Osteoblast (primary cell): Measurements from ENCODE around the gene KIF26B. TPM values are rescaled to one million over a fixed set of nuclear protein-coding genes. Genes with fewer than 3 reads are reported as not detected.
A peak's percentile ranks its signal among the peaks of the same experiment; 100 is the strongest.

Source experiments
- DNase-seq: peaks from one replicate; pipeline ENCODE4 v3.0.0; 2011; ENCODE audit warnings: low spot score, mixed read lengths; ENCODE audit not compliant: insufficient read length; ENCODE audit errors: missing footprints
- H2AFZ ChIP-seq: 2 replicates; pipeline ENCODE4 v1.6.0; 2011; ENCODE audit warnings: mild to moderate bottlenecking, low read length
- H3K27ac ChIP-seq: 2 replicates; pipeline ENCODE4 v1.5.1; 2011; ENCODE audit warnings: mild to moderate bottlenecking, low read depth, low read length, moderate library complexity
- H3K27me3 ChIP-seq: 2 replicates; pipeline ENCODE4 v1.6.0; 2012; ENCODE audit warnings: mild to moderate bottlenecking, control low read depth, inconsistent platforms, low read length, moderate library complexity; ENCODE audit not compliant: insufficient read depth
- H3K36me3 ChIP-seq: 2 replicates; pipeline ENCODE4 v1.5.1; 2011; ENCODE audit warnings: mild to moderate bottlenecking, low read length, control low read depth, moderate library complexity; ENCODE audit not compliant: insufficient read depth
- H3K4me1 ChIP-seq: 2 replicates; pipeline ENCODE4 v1.5.1; 2011; ENCODE audit warnings: mild to moderate bottlenecking, low read length, control low read depth, moderate library complexity; ENCODE audit not compliant: insufficient read depth
- H3K4me2 ChIP-seq: 2 replicates; pipeline ENCODE4 v1.6.0; 2011; ENCODE audit warnings: mild to moderate bottlenecking, low read length; ENCODE audit not compliant: insufficient read depth
- H3K4me3 ChIP-seq: fragments of 200-600 bp; sonication (generic); 3 replicates; pipeline ENCODE4 v1.5.1; 2012; ENCODE audit warnings: mild to moderate bottlenecking, low read length, inconsistent platforms; ENCODE audit not compliant: insufficient read depth
- H3K79me2 ChIP-seq: 2 replicates; pipeline ENCODE4 v1.6.0; 2012; ENCODE audit warnings: mild to moderate bottlenecking, low read length, control low read depth, inconsistent platforms; ENCODE audit not compliant: insufficient read depth
- H3K9me3 ChIP-seq: 2 replicates; pipeline ENCODE4 v1.5.1; 2011; ENCODE audit warnings: low read depth, low read length, control low read depth
- H4K20me1 ChIP-seq: 2 replicates; pipeline ENCODE4 v1.6.0; 2012; ENCODE audit warnings: mild to moderate bottlenecking, low read length, control low read depth; ENCODE audit not compliant: insufficient read depth
- CTCF ChIP-seq: IDR thresholded peaks from 2 replicates; pipeline ENCODE4 v1.5.1; 2011; ENCODE audit warnings: mild to moderate bottlenecking, low read depth, low read length, moderate library complexity; ENCODE audit errors: extremely low read depth
- total RNA-seq: library from RNA; depleted of rRNA; stranded (reverse); fragments of >200 nt; gene quantifications from 2 replicates; pipeline ENCODE4 v1.2.3, GENCODE V29; 2012

Gene KIF26B
- total RNA-seq, 1 donor: 22.1 TPM

- TF ChIP-seq CTCF: peak; percentile 7
- H3K9me3 ChIP-seq: no peaks in the 10 kb centered on the region
- H3K4me1 ChIP-seq: peaks cover 3% of the 10 kb centered on the region
- no peak overlapping the region for H3K4me3 ChIP-seq
- H4K20me1 ChIP-seq: no peaks in the 10 kb centered on the region
- no peak overlapping the region for H3K4me2 ChIP-seq
- H3K36me3 ChIP-seq: no peaks in the 10 kb centered on the region
- no peak overlapping the region for H3K27ac ChIP-seq
- no peak overlapping the region for H2AFZ ChIP-seq
- no peak for DNase-seq
- H3K27me3 ChIP-seq: no peaks in the 10 kb centered on the region
- no peaks in the 10 kb centered on the region for H3K79me2 ChIP-seq
Measured at GRCh38 chr1:245500546-245500945, 345.8 kb downstream of the KIF26B start.

GRCh38 chr1:245501633-245502032 lies 346.8 kb downstream of the KIF26B start:
- peaks cover 3% of the 10 kb centered on the region for H3K4me1 ChIP-seq
- H3K4me2 ChIP-seq: no peak overlapping the region
- H3K9me3 ChIP-seq: no peaks in the 10 kb centered on the region
- no peak for TF ChIP-seq CTCF
- H3K36me3 ChIP-seq: no peaks in the 10 kb centered on the region
- no peak overlapping the region for H3K4me3 ChIP-seq
- H2AFZ ChIP-seq: no peak overlapping the region
- H3K27ac ChIP-seq: no peak overlapping the region
- no peaks in the 10 kb centered on the region for H4K20me1 ChIP-seq
- DNase-seq: no peak
- no peaks in the 10 kb centered on the region for H3K79me2 ChIP-seq
- H3K27me3 ChIP-seq: no peaks in the 10 kb centered on the region

GRCh38 chr1:245503548-245503947 lies 348.8 kb downstream of the KIF26B start:
- Histone ChIP-seq H2AFZ (no peak overlapping the region), H3K27ac (no peak overlapping the region), H3K4me2 (no peak overlapping the region), H4K20me1 (no peaks in the 10 kb centered on the region), H3K4me3 (no peak overlapping the region), H3K79me2 (no peaks in the 10 kb centered on the region), H3K36me3 (no peaks in the 10 kb centered on the region), H3K9me3 (no peaks in the 10 kb centered on the region), H3K4me1 (peaks cover 3% of the 10 kb centered on the region), H3K27me3 (no peaks in the 10 kb centered on the region)
- TF ChIP-seq CTCF: no peak
- DNase-seq: no peak

- Histone ChIP-seq H3K4me2 (no peak overlapping the region), H3K27ac (no peak overlapping the region), H3K79me2 (no peaks in the 10 kb centered on the region), H3K27me3 (no peaks in the 10 kb centered on the region), H4K20me1 (no peaks in the 10 kb centered on the region), H2AFZ (no peak overlapping the region), H3K4me3 (no peak overlapping the region), H3K36me3 (no peaks in the 10 kb centered on the region), H3K4me1 (no peaks in the 10 kb centered on the region), H3K9me3 (no peaks in the 10 kb centered on the region)
- TF ChIP-seq CTCF: no peak
- DNase-seq: no peak
Measured at GRCh38 chr1:245510144-245510543, 355.4 kb downstream of the KIF26B start.
